DMS153 treated with DMSO at 0.1 percent for 48 hours (cell line): Measurements from ENCODE around the gene MAP1LC3B.
"Not testable (repeated sequence)": the region's sequence is repeated elsewhere in the genome, so short reads cannot be mapped to it uniquely, and the experiment has no call there.

Experiments used
- DNase-seq: peaks from one replicate; lab custom pipeline; 2025; ENCODE audit not compliant: unreplicated experiment; lab: John Stamatoyannopoulos, UW

Gene MAP1LC3B

DNA sequence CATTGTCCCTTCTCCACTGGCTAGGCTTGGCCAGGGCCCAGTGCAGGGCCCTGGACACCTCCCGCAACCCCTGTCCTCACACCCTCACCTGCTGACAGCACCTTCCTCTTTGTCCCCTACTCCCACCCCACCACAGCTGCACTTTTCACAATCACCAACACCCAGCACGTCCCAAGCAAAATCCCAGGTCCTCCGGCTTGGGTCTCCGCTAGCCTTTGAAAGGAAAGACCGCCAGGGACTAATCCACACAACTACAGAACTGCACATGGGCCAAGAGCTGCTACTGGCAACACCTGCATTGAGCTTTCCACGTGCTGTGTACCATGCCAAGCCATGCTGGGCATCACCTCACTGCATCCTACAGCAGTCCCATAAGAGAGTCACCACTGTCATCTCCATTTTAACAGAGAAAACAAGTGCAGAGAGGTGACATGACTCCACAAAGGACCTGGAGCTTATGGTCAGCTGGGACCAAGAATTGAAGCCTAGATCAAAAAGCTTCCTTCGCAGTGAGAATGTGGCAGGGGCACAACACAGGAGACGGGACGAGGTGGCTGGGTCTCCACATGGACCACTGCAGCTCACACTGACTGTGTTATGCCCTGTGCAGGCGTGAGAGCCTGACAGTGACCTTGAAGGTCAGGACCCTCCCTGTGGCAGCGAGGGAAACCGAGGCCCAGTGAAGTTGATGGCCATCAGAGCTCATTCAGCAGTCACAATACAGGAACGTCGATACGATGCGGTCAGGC, 31.1 kb upstream of the MAP1LC3B start:
- no peak for DNase-seq

GRCh38 chr16:87361916-87362619, 30.1 kb upstream of the MAP1LC3B start:
- no peak for DNase-seq

GRCh38 chr16:87362828-87363559, 29.1 kb upstream of the MAP1LC3B start:
- not testable (repeated sequence) for DNase-seq

DNA sequence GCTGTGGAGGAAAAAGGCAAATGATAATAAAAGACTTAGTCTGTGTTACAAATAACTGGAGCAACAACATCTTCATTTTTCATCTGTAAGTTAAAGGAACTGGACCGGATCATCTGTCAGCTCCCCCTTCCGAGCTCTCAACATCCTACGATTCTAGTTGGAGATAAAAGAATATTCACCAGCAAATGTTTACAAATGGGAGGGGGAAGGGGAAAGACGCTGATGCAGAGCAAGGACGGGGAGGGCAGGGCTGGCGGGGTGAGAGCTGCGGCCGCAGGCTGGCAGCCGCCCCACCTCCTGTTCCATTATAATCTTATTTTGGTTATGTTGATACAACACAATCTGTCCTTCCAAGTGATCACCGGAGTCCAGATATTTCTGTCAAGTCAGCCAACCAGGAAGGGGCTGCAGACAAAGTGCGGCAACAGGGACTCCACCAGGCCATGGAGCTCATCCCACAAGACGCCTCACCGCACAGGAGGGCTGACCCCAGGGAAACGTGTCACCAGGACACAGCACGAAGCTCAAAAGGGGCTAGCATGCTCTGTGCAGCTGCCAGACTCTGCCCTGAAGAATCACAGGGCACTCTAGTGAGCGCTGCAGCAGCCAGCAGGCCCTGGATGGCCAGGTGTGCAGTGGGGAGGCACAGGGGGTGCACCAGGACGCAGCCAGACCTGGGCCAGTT, 28.2 kb upstream of the MAP1LC3B start:
- DNase-seq = no peak

- DNase-seq = no peak
Observed at GRCh38 chr16:87365021-87365713, 27.0 kb upstream of the MAP1LC3B start.

DNA sequence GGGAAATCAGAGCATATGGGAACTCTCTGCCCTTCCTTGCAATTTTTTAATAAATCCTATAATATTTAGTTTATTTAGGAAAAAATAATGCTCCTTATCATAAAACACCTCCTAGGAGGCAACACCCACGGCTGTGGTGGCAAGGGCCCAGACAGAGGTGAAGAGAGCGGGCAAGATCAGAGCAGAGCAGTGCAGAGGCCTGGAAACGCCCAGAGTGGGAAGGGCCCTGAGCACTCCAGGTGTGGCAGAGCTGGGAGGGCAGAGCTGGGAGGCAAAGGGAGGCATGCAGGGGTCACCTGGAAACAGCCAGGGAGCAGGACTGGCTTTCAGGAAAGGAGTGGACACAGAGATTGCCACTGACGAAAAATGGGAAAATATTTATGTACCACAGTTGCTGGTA, 25.8 kb upstream of the MAP1LC3B start:
- DNase-seq = no peak

DNA sequence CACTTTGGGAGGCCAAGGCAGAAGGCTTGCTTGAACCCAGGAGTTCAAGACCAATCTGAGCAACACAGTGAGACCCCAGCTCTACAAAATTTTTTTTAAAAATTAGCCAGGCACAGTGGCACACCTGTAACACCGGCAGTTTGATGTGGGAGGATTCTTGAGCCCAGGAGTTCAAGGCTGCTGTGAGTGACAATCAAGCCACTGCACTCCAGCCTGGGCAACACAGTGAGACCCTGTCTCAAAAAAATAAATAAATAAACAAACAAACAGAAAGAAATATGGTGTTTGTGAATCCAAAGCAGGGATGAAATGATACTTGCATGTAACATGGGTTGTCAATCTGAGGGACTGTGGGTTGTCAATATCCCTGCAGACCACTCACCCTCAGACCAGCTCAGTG, 25.2 kb upstream of the MAP1LC3B start:
- DNase-seq = no peak

DNA sequence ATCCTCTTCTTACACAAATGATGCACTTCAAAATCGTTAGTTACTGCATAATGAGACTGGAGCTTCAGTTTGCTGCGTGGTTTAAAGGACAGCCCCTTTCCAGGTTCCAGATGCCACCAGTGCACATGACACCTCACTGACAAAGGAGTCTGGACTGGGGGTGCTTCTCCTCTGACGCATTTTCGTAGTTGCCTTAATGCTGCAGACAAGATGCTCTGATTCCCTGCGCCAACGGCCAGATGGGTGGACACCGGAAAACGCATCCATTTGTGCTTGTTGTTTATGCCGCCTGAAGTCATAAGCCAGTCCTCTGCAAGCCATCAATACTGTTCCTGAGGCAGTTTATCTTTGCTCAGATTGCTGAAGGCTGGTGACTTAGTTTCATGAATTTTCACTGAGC, 24.6 kb upstream of the MAP1LC3B start:
- no peak for DNase-seq

- no peak for DNase-seq
Observed at GRCh38 chr16:87368029-87368770, 23.9 kb upstream of the MAP1LC3B start.

GRCh38 chr16:87369117-87369765, 22.9 kb upstream of the MAP1LC3B start:
- no peak for DNase-seq

GRCh38 chr16:87369796-87370719, 22.1 kb upstream of the MAP1LC3B start:
- no peak for DNase-seq

DNA sequence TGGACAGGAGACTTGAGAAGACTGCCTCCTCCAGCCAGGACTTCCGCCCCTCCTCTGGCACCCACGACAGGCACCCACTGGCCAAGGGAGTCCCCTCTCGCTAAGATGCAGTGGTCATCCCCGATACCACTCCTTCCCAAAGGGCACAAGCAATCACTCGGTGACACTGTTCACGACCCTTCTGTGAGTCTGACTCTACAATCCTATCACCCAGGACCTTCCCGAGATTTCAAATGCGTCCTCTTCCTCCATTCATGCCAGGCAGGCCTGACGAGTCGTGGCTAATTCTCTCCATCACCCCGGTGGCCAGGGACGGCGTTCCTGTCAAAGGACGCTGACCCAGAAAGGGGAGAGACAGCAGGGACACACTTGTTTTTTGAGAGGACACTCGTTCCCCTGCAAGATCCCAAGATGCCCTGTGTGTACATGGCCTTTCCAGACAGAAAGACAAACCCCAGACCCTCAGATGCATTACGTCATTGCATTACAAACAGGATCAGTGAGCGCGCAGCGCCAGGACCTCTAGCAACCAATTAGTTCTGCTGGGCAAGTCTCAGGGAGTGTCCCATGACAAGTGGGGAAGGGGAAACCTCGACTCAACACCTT, 20.8 kb upstream of the MAP1LC3B start:
- DNase-seq = no peak

DNA sequence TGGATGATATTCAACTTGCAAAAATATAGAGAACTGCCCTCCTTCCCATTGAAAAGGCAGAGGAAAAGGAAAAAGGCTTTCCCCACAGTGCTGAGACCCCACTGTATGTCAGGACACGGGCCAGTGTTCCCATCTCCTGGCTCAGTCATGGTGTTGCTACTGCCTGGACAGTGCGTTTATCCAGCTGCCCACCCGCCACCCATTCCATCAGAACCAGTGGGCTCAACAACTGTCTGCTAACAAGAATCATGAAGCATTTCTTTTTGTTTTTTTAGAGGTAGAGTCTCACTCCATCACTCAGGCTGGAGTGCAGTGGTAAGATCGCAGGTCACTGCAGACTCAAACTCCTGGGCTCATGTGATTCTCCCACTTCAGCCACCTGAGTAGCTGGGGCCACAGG, 19.8 kb upstream of the MAP1LC3B start:
- no peak for DNase-seq

DNA sequence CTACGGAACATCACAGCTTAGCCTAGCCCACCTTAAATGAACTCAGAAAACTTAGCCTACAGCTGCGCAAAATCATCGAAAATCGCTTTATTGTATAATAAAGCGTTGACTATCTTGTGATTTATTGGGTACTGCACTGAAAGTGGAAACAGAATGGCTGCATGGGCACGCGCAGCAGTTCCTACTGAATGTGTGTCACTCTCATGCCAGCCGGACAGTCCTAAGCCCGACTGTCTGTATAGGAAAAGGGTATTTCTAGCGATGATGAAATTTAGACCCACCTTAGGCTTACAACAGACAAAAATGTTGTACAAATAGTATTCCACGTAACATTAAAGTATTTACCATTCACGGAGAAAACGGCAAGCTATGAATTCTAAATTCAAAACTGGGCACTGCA, 17.8 kb upstream of the MAP1LC3B start:
- DNase-seq = no peak

DNA sequence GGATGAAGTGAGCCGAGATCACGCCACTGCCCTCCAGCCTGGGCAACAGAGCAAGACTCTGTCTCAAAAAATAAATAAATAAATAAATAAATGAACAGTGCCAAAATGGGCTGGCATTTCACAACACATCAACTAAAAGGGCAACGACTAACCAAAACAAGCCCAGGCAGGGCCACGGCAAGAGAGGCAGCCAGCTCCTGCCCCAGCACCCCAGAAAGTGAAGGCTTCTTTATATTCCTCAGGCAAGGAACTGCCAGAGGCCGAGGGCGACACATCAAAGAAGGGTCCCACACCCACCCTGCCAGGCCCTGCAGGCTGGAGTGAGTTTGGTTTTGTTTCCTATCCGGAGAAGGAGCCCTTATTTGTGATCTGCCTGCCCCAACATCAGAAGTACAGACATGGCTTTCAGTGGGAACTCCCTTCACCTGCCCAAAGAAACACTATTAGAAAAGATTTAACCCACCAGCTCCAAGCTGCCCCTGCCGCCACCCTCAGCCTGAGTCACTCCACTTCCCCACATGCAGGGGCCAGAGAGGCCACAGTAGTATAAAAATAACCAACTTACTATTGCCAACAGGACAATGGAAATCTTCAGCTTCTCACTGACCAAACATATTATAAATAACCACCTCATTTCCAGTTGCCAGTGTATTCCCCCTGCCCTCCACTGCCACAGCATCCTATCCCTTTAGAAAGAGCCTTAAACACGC, 16.6 kb upstream of the MAP1LC3B start:
- DNase-seq = no peak

- DNase-seq = no peak
Observed at GRCh38 chr16:87376660-87377059, 15.5 kb upstream of the MAP1LC3B start.

DNA sequence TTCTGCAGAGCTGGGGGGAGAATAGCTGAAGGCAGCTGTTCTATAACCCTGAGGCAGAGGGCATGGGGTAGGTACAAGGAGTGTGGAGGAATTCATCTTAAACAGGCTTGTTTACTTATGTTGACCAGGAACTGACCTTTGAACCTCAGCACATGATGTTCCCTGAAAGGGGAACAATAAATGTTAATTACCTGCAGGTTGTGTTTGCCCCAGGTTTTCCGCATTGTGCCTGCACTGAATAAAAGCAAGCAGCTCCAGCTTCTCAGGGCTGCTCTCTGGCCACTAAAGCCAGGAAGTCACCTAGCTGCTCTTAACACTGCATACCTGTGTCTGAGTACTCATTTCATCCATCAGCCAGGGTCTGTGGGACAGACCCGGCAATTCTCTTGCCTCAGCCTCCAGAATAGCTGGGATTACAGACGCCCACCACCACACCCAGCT, 12.8 kb upstream of the MAP1LC3B start:
- DNase-seq = not testable (repeated sequence)
